ENCODE measurements around the gene CAPN1.

DNA sequence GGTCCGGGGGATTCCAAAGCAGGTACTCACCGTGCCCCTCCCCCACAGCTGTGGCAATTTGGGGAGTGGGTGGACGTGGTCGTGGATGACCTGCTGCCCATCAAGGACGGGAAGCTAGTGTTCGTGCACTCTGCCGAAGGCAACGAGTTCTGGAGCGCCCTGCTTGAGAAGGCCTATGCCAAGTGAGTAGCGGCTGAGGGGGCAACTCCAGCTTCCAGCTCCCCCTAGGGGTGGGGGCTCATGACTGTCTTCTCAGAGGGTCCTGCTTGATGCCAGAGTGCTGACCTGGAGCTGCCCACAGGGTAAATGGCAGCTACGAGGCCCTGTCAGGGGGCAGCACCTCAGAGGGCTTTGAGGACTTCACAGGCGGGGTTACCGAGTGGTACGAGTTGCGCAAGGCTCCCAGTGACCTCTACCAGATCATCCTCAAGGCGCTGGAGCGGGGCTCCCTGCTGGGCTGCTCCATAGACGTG is 4.2 kb downstream of the CAPN1 start:
- TF ChIP-seq, protein P1, sequence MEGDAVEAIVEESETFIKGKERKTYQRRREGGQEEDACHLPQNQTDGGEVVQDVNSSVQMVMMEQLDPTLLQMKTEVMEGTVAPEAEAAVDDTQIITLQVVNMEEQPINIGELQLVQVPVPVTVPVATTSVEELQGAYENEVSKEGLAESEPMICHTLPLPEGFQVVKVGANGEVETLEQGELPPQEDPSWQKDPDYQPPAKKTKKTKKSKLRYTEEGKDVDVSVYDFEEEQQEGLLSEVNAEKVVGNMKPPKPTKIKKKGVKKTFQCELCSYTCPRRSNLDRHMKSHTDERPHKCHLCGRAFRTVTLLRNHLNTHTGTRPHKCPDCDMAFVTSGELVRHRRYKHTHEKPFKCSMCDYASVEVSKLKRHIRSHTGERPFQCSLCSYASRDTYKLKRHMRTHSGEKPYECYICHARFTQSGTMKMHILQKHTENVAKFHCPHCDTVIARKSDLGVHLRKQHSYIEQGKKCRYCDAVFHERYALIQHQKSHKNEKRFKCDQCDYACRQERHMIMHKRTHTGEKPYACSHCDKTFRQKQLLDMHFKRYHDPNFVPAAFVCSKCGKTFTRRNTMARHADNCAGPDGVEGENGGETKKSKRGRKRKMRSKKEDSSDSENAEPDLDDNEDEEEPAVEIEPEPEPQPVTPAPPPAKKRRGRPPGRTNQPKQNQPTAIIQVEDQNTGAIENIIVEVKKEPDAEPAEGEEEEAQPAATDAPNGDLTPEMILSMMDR (IDR thresholded peaks at IDR 0.05): no peak
- TF ChIP-seq POLR2A (IDR thresholded peaks at IDR 0.05): no peak
- TF ChIP-seq POLR2AphosphoS5 (IDR thresholded peaks at IDR 0.05): no peak
- no peak for TF ChIP-seq EP300 (IDR thresholded peaks at IDR 0.05)

Data from upper lobe of left lung (tissue), 4 donors.